Astrocyte (in vitro differentiated cells and primary cell): ENCODE measurements around the gene STK39. TPM values are rescaled to one million over a fixed set of nuclear protein-coding genes. Genes with fewer than 3 reads are reported as not detected.

Experiments used
- DNase-seq: peaks from one replicate; pipeline ENCODE4 v3.0.0-alpha.2; 2010; ENCODE audit warnings: low read depth
- FAIRE-seq: peaks from 2 replicates; lab custom pipeline; 2011; peaks lifted over from hg19 to GRCh38; lab: Jason Lieb, UNC
- H2AFZ ChIP-seq: 2 replicates; pipeline ENCODE4 v1.6.0; 2012; ENCODE audit warnings: low read depth, low read length, inconsistent platforms
- H3K27ac ChIP-seq: 2 replicates; pipeline ENCODE4 v1.5.1; 2011; ENCODE audit warnings: low read depth, low read length, inconsistent platforms
- H3K27me3 ChIP-seq: 2 replicates; pipeline ENCODE4 v1.6.0; 2011; ENCODE audit warnings: low read length, inconsistent platforms; ENCODE audit not compliant: insufficient read depth
- H3K36me3 ChIP-seq: 2 replicates; pipeline ENCODE4 v1.5.1; 2011; ENCODE audit warnings: low read length, inconsistent platforms; ENCODE audit not compliant: insufficient read depth
- H3K4me1 ChIP-seq: 2 replicates; pipeline ENCODE4 v1.5.1; 2011; ENCODE audit warnings: low read length, inconsistent platforms; ENCODE audit not compliant: insufficient read depth
- H3K4me2 ChIP-seq: 2 replicates; pipeline ENCODE4 v1.6.0; 2012; ENCODE audit warnings: low read length, inconsistent platforms
- H3K4me3 ChIP-seq: 2 replicates; pipeline ENCODE4 v1.5.1; 2011; ENCODE audit warnings: low read depth, mild to moderate bottlenecking, low read length, inconsistent platforms; ENCODE audit not compliant: insufficient read depth
- H3K79me2 ChIP-seq: 2 replicates; pipeline ENCODE4 v1.6.0; 2012; ENCODE audit warnings: mild to moderate bottlenecking, low read length, inconsistent platforms; ENCODE audit not compliant: insufficient read depth
- H3K9ac ChIP-seq: 2 replicates; pipeline ENCODE4 v1.6.0; 2012; ENCODE audit warnings: mild to moderate bottlenecking, low read length, inconsistent platforms
- H3K9me3 ChIP-seq: 2 replicates; pipeline ENCODE4 v1.5.1; 2012; ENCODE audit warnings: low read depth, mild to moderate bottlenecking, low read length, inconsistent platforms; ENCODE audit not compliant: insufficient read depth
- H4K20me1 ChIP-seq: 2 replicates; pipeline ENCODE4 v1.6.0; 2012; ENCODE audit warnings: low read length, inconsistent platforms; ENCODE audit not compliant: insufficient read depth
- H3K27ac Mint-ChIP-seq: one replicate; pipeline ENCODE4 v1.8.0; 2021; ENCODE audit warnings: mild to moderate bottlenecking, mixed read lengths; ENCODE audit not compliant: unreplicated experiment
- H3K27me3 Mint-ChIP-seq: one replicate; pipeline ENCODE4 v1.8.0; 2021; ENCODE audit warnings: low read depth, mixed read lengths; ENCODE audit not compliant: unreplicated experiment
- H3K36me3 Mint-ChIP-seq: one replicate; pipeline ENCODE4 v1.8.0; 2021; ENCODE audit warnings: low read depth, mixed read lengths; ENCODE audit not compliant: unreplicated experiment
- H3K4me1 Mint-ChIP-seq: one replicate; pipeline ENCODE4 v1.8.0; 2021; ENCODE audit warnings: low read depth, mixed read lengths; ENCODE audit not compliant: unreplicated experiment
- H3K4me3 Mint-ChIP-seq: one replicate; pipeline ENCODE4 v1.8.0; 2021; ENCODE audit warnings: mild to moderate bottlenecking, moderate library complexity, mixed read lengths; ENCODE audit not compliant: unreplicated experiment
- H3K9me3 Mint-ChIP-seq: one replicate; pipeline ENCODE4 v1.8.0; 2021; ENCODE audit warnings: mild to moderate bottlenecking, mixed read lengths; ENCODE audit not compliant: unreplicated experiment
- EZH2 ChIP-seq: IDR thresholded peaks from 2 replicates; pipeline ENCODE4 v1.6.1; 2012; ENCODE audit warnings: mild to moderate bottlenecking, low read length, inconsistent platforms; ENCODE audit not compliant: insufficient read depth
- total RNA-seq: library from RNA; stranded (reverse); gene quantifications from 2 replicates; pipeline ENCODE4 v1.2.1, GENCODE V29; 2021
- TF ChIP-seq, protein P1 (sequence below): IDR thresholded peaks from 2 replicates; pipeline ENCODE4 v1.5.1; 2011; ENCODE audit warnings: low read depth, mild to moderate bottlenecking, inconsistent platforms, low read length, moderate library complexity; ENCODE audit not compliant: insufficient read depth

Gene STK39
- total RNA-seq, 1 donor from 2014 or later: 23.4 TPM

DNA sequence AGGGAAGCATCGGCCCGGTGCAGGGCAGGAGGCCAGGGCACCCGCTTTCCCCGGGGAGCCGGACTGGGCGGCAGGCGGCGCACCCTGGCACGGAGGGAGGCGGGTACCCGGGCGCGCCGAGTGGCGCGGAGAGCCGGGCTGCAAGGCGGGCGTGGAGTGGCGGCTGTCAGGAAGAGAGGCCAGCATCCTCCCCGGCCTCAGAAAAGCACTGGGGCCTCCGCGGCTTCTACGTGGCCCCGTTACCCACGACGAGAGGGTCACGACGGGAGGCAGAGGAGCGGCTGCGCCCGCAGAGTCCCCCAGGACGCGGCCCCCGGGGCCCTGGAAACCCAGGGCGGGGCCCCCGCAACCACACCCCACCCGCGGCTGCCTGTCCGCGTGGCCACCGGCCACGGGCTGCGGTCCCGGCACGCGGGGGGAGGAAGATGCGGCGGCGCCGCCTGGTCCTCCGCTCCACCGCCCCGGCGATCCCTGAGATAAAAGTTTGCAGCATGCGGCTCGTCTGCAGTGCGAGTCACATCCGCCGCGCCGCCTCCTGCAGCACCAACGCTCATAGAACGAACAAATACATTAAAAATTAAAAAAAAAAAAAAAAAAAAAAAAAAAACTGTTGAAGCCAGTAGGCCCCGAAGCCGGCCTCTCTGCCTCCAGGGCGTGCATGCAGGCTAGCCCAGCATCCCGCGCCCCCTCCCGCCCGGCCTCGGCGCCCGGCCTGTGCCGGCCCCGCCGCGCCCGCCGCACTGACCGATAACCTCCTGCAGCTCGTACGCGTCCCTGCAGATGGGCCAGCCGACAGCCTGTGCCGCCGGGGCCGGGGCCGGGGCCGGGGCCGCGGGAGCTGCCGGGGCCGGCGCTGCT, 683 bp downstream of the STK39 start:
- peak overlapping the region; percentile 85 for H3K9ac ChIP-seq
- Mint-ChIP-seq H3K27ac (peak overlapping the region; percentile 95), H3K4me1 (peaks cover 7% of the 10 kb centered on the region), H3K4me3 (peak overlapping the region; percentile 96), H3K9me3 (no peaks in the 10 kb centered on the region), H3K36me3 (no peaks in the 10 kb centered on the region), H3K27me3 (no peaks in the 10 kb centered on the region)
- H2AFZ ChIP-seq: peak overlapping the region; percentile 71
- H3K4me1 ChIP-seq: peaks cover 15% of the 10 kb centered on the region
- H3K27me3 ChIP-seq: no peaks in the 10 kb centered on the region
- no peaks in the 10 kb centered on the region for H3K9me3 ChIP-seq
- H3K4me2 ChIP-seq: peak overlapping the region; percentile 98
- peaks cover 48% of the 10 kb centered on the region for H3K79me2 ChIP-seq
- no peaks in the 10 kb centered on the region for H3K36me3 ChIP-seq
- peak overlapping the region; percentile 89 for H3K4me3 ChIP-seq
- peak overlapping the region; percentile 76 for H3K27ac ChIP-seq
- peaks cover 34% of the 10 kb centered on the region for H4K20me1 ChIP-seq
- peak; percentile 55 for DNase-seq
- TF ChIP-seq, protein P1, sequence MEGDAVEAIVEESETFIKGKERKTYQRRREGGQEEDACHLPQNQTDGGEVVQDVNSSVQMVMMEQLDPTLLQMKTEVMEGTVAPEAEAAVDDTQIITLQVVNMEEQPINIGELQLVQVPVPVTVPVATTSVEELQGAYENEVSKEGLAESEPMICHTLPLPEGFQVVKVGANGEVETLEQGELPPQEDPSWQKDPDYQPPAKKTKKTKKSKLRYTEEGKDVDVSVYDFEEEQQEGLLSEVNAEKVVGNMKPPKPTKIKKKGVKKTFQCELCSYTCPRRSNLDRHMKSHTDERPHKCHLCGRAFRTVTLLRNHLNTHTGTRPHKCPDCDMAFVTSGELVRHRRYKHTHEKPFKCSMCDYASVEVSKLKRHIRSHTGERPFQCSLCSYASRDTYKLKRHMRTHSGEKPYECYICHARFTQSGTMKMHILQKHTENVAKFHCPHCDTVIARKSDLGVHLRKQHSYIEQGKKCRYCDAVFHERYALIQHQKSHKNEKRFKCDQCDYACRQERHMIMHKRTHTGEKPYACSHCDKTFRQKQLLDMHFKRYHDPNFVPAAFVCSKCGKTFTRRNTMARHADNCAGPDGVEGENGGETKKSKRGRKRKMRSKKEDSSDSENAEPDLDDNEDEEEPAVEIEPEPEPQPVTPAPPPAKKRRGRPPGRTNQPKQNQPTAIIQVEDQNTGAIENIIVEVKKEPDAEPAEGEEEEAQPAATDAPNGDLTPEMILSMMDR: no peak
- TF ChIP-seq EZH2: no peak
- no peak for FAIRE-seq

GRCh38 chr2:168246072-168246482, 1.3 kb downstream of the STK39 start:
- Histone ChIP-seq H3K4me2 (peak overlapping the region; percentile 98), H4K20me1 (peaks cover 40% of the 10 kb centered on the region), H3K27ac (peak overlapping the region; percentile 76), H3K9me3 (no peaks in the 10 kb centered on the region), H3K79me2 (peaks cover 55% of the 10 kb centered on the region), H3K9ac (peak overlapping the region; percentile 85), H3K4me3 (peak overlapping the region; percentile 89), H2AFZ (peak overlapping the region; percentile 71), H3K36me3 (no peaks in the 10 kb centered on the region), H3K4me1 (peaks cover 15% of the 10 kb centered on the region), H3K27me3 (no peaks in the 10 kb centered on the region)
- FAIRE-seq (no peak), DNase-seq (peak; percentile 16)
- peak overlapping the region; percentile 96 for H3K4me3 Mint-ChIP-seq
- H3K36me3 Mint-ChIP-seq: no peaks in the 10 kb centered on the region
- H3K4me1 Mint-ChIP-seq: peaks cover 7% of the 10 kb centered on the region
- TF ChIP-seq EZH2: no peak
- TF ChIP-seq, protein P1: no peak
- peak overlapping the region; percentile 95 for H3K27ac Mint-ChIP-seq
- H3K9me3 Mint-ChIP-seq: no peaks in the 10 kb centered on the region
- H3K27me3 Mint-ChIP-seq: no peaks in the 10 kb centered on the region
